K562 (cell line): ENCODE data around the gene ZNF264. TPM values are rescaled to one million over a fixed set of nuclear protein-coding genes. Genes with fewer than 3 reads are reported as not detected.

Experiments used
- DACH1 ChIP-seq: fragments of 450-650 bp; IDR thresholded peaks from 2 replicates; pipeline ENCODE4 v1.6.1; 2018; ENCODE audit not compliant: partially characterized antibody
- HNRNPLL ChIP-seq: fragments of 200-400 bp; formaldehyde crosslinking; IDR thresholded peaks from 2 replicates; pipeline ENCODE4 v1.6.1; 2017; ENCODE audit warnings: low read length, low read depth, mild to moderate bottlenecking; ENCODE audit not compliant: poor library complexity, severe bottlenecking
- IFI16 ChIP-seq: fragments of 250-450 bp; sonication (Bioruptor Pico); IDR thresholded peaks from 2 replicates; pipeline ENCODE4 v2.1.2; 2022; ENCODE audit warnings: mild to moderate bottlenecking, inconsistent platforms
- ILF3 ChIP-seq: fragments of 450-650 bp; IDR thresholded peaks from 2 replicates; pipeline ENCODE4 v1.6.1; 2018; ENCODE audit warnings: antibody characterized with exemption, mild to moderate bottlenecking, moderate library complexity, borderline replicate concordance
- KDM4B ChIP-seq, 2 experiments: fragments of 450-650 bp in 1 of 2; sonication (generic) in 1 of 2; IDR thresholded peaks; 2 replicates each; pipeline ENCODE4 v1.6.1; 2016 to 2017; ENCODE audit warnings: borderline replicate concordance in 2 of 2, antibody characterized with exemption in 1 of 2, low read depth in 1 of 2, mild to moderate bottlenecking in 1 of 2
- NR3C1 ChIP-seq: sonication (generic); formaldehyde crosslinking; IDR thresholded peaks from 2 replicates; pipeline ENCODE4 v1.8.1; 2022; ENCODE audit warnings: missing genetic modification reagents
- NRF1 ChIP-seq, 2 experiments: fragments of 450-650 bp; IDR thresholded peaks in 1 of 2; conservative IDR thresholded peaks in 1 of 2; 2 replicates each; pipeline ENCODE4 v1.6.1; 2014; ENCODE audit warnings: mild to moderate bottlenecking in 2 of 2
- SIN3B ChIP-seq: fragments of 450-650 bp; IDR thresholded peaks from 2 replicates; pipeline ENCODE4 v1.6.1; 2017; ENCODE audit warnings: low read depth, mild to moderate bottlenecking, moderate library complexity
- SIX5 ChIP-seq, 2 experiments: IDR thresholded peaks; 2 replicates each; pipeline ENCODE4 v1.6.1; 2011; ENCODE audit warnings: low read length in 2 of 2, borderline replicate concordance in 1 of 2, low read depth in 1 of 2, mild to moderate bottlenecking in 1 of 2, moderate library complexity in 1 of 2; ENCODE audit not compliant: insufficient read depth in 1 of 2
- SMAD1 ChIP-seq: fragments of 150-350 bp; IDR thresholded peaks from 2 replicates; pipeline ENCODE4 v1.6.1; 2014; ENCODE audit warnings: low read length, low read depth; ENCODE audit not compliant: partially characterized antibody
- SNRNP70 ChIP-seq: fragments of 200-400 bp; formaldehyde crosslinking; optimal IDR thresholded peaks from 2 replicates; pipeline ENCODE3; 2017; ENCODE audit warnings: low read depth, low read length
- STAG1 ChIP-seq: sonication (generic); formaldehyde crosslinking; IDR thresholded peaks from 2 replicates; pipeline ENCODE4 v1.5.0; 2020; ENCODE audit warnings: missing genetic modification reagents, borderline replicate concordance
- TEAD2 ChIP-seq: fragments of 450-650 bp; IDR thresholded peaks from 2 replicates; pipeline ENCODE4 v1.6.1; 2016; ENCODE audit warnings: missing genetic modification characterization, control low read depth, missing compliant biosample characterization
- ZFP1 ChIP-seq: fragments of 450-650 bp; formaldehyde crosslinking; IDR thresholded peaks from 2 replicates; pipeline ENCODE4 v1.4.0; 2020; ENCODE audit warnings: mild to moderate bottlenecking, mixed read lengths
- ZKSCAN8 ChIP-seq: fragments of 200-800 bp; sonication (Bioruptor generic); IDR thresholded peaks from 2 replicates; pipeline ENCODE4 v1.6.1; 2016; ENCODE audit warnings: missing genetic modification characterization, missing compliant biosample characterization
- ZNF212 ChIP-seq: fragments of 450-650 bp; formaldehyde crosslinking; IDR thresholded peaks from 2 replicates; pipeline ENCODE4 v1.4.0; 2020; ENCODE audit warnings: mild to moderate bottlenecking
- polyA plus RNA-seq, 8 experiments: library from polyadenylated mRNA; depleted of rRNA in 4 of 8; stranded (reverse) in 5 of 8; unstranded in 3 of 8; fragments of >200 nt; fragmentation: Nextera tagmentation in 2 of 8; fragmentation: Illumina TruSeq in 1 of 8; extraction: Ambion mirVana in 2 of 8; extraction: Trizol in 1 of 8; gene quantifications; 2 replicates each; pipeline versions ENCODE4 v1.2.1 to v1.2.3, GENCODE V29; 2011 to 2014; ENCODE audit warnings: inconsistent platforms in 1 of 8, missing spikeins in 1 of 8
- total RNA-seq, 7 experiments: library from RNA; depleted of rRNA in 6 of 7; stranded (reverse); fragments of >200 nt in 6 of 7; fragmentation: Illumina TruSeq in 2 of 7; extraction: Trizol in 2 of 7; gene quantifications; 2 replicates each; pipeline versions ENCODE4 v1.2.1 to v1.2.3, GENCODE V29; 2011 to 2021; ENCODE audit warnings: low replicate concordance in 1 of 7
- TF ChIP-seq, protein P1 (sequence below), 2 experiments: fragments of 450-650 bp; IDR thresholded peaks; 2 replicates each; pipeline ENCODE4 v1.6.1; 2018; ENCODE audit warnings: mild to moderate bottlenecking in 2 of 2, low read depth in 1 of 2; ENCODE audit not compliant: partially characterized antibody in 2 of 2
- TF ChIP-seq, protein P2 (sequence below): IDR thresholded peaks from 2 replicates; pipeline ENCODE4 v1.6.1; 2016; ENCODE audit warnings: missing genetic modification characterization, missing compliant biosample characterization
- TF ChIP-seq, protein P3 (sequence below): sonication (generic); formaldehyde crosslinking; IDR thresholded peaks from 2 replicates; pipeline ENCODE4 v1.8.0; 2022; ENCODE audit warnings: missing genetic modification reagents, mild to moderate bottlenecking, borderline replicate concordance

Gene ZNF264
- total and polyA plus RNA-seq, 9 of the 15 experiments (the other 6 are each of a cell fraction or from before 2014, with no cell fraction given): 0.08 to 7.9 (median 1.3) TPM

DNA sequence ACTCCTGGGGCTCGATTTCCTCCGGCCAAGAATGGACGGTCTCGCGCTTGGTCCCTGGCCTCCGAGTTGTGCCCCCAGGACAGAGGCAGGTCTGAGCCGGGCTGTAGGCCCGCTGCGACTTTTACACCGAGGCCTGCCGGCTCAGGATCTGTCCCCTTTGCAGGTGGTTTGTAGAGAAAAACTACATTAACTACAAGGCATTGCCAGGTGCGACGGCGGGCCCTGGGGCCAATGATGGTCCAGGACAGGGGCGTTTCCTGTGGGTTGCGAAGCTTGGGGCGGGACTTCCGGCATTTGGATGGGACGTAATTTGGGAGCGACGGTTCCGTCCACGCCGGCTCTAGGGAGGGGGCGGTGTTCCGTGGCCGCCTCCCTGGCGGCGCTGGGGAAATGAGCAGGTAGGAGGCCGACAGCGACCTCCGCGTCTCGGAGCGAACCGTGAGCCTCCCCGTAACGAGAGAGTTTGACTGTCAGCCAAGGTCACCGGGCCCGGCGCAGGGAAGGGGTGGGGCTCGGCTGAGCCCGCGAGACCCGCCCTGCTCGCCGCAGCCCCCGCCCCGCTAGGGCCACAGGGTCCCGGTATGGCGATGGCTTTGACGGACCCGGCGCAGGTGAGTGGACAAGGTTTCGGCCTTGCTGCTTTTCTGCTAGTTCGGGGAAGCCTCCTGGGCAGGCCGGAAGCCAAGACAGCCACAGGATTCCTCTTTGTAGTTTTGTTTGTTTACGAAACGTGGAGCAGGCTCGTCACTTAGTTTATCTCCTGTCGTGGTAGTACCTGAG, 49.2 kb downstream of the ZNF264 start, which contains the start of gene ZNF805 (continued):
- TF ChIP-seq, protein P1, sequence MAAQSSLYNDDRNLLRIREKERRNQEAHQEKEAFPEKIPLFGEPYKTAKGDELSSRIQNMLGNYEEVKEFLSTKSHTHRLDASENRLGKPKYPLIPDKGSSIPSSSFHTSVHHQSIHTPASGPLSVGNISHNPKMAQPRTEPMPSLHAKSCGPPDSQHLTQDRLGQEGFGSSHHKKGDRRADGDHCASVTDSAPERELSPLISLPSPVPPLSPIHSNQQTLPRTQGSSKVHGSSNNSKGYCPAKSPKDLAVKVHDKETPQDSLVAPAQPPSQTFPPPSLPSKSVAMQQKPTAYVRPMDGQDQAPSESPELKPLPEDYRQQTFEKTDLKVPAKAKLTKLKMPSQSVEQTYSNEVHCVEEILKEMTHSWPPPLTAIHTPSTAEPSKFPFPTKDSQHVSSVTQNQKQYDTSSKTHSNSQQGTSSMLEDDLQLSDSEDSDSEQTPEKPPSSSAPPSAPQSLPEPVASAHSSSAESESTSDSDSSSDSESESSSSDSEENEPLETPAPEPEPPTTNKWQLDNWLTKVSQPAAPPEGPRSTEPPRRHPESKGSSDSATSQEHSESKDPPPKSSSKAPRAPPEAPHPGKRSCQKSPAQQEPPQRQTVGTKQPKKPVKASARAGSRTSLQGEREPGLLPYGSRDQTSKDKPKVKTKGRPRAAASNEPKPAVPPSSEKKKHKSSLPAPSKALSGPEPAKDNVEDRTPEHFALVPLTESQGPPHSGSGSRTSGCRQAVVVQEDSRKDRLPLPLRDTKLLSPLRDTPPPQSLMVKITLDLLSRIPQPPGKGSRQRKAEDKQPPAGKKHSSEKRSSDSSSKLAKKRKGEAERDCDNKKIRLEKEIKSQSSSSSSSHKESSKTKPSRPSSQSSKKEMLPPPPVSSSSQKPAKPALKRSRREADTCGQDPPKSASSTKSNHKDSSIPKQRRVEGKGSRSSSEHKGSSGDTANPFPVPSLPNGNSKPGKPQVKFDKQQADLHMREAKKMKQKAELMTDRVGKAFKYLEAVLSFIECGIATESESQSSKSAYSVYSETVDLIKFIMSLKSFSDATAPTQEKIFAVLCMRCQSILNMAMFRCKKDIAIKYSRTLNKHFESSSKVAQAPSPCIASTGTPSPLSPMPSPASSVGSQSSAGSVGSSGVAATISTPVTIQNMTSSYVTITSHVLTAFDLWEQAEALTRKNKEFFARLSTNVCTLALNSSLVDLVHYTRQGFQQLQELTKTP (IDR thresholded peaks at IDR 0.05; ENCODE audit: low read depth in 1 of 2, partially characterized antibody in 2 of 2): peak in 1 of 2 experiments; percentile 25
- TF ChIP-seq NRF1 (conservative IDR thresholded peaks at IDR 0.05 in 1 of 2, IDR thresholded peaks at IDR 0.05 in 1 of 2) (peak; percentile 79 to 82), ZKSCAN8 (CRISPR knock-in tag) (no peak), ILF3 (no peak), DACH1 (no peak), IFI16 (CRISPR knock-in tag) (no peak), ZFP1 (CRISPR knock-in tag) (no peak), SNRNP70 (no peak), NR3C1 (CRISPR knock-in tag) (no peak), HNRNPLL (no peak), STAG1 (CRISPR knock-in tag) (no peak), ZNF212 (CRISPR knock-in tag) (no peak), TEAD2 (tag) (no peak), SMAD1 (no peak), KDM4B (IDR thresholded peaks at IDR 0.05; ENCODE audit: borderline replicate concordance in 2 of 2, low read depth in 1 of 2) (peak in 1 of 2 experiments; percentile 93; a peak in 1 of 4 replicates), SIX5 (IDR thresholded peaks at IDR 0.05; ENCODE audit: borderline replicate concordance in 1 of 2, insufficient read depth in 1 of 2, low read depth in 1 of 2, low read length in 2 of 2) (peak; percentile 3 to 50; a peak in 2 of 4 replicates), SIN3B (peak; percentile 81; the same call in 1 of the 2 replicates)
- TF ChIP-seq, protein P2, sequence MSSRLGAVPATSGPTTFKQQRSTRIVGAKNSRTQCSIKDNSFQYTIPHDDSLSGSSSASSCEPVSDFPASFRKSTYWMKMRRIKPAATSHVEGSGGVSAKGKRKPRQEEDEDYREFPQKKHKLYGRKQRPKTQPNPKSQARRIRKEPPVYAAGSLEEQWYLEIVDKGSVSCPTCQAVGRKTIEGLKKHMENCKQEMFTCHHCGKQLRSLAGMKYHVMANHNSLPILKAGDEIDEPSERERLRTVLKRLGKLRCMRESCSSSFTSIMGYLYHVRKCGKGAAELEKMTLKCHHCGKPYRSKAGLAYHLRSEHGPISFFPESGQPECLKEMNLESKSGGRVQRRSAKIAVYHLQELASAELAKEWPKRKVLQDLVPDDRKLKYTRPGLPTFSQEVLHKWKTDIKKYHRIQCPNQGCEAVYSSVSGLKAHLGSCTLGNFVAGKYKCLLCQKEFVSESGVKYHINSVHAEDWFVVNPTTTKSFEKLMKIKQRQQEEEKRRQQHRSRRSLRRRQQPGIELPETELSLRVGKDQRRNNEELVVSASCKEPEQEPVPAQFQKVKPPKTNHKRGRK (tag): no peak
- TF ChIP-seq, protein P3, sequence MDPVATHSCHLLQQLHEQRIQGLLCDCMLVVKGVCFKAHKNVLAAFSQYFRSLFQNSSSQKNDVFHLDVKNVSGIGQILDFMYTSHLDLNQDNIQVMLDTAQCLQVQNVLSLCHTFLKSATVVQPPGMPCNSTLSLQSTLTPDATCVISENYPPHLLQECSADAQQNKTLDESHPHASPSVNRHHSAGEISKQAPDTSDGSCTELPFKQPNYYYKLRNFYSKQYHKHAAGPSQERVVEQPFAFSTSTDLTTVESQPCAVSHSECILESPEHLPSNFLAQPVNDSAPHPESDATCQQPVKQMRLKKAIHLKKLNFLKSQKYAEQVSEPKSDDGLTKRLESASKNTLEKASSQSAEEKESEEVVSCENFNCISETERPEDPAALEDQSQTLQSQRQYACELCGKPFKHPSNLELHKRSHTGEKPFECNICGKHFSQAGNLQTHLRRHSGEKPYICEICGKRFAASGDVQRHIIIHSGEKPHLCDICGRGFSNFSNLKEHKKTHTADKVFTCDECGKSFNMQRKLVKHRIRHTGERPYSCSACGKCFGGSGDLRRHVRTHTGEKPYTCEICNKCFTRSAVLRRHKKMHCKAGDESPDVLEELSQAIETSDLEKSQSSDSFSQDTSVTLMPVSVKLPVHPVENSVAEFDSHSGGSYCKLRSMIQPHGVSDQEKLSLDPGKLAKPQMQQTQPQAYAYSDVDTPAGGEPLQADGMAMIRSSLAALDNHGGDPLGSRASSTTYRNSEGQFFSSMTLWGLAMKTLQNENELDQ (CRISPR knock-in tag): no peak
